Measurements from ENCODE around the gene MORN5.

MORN5 gene

DNA sequence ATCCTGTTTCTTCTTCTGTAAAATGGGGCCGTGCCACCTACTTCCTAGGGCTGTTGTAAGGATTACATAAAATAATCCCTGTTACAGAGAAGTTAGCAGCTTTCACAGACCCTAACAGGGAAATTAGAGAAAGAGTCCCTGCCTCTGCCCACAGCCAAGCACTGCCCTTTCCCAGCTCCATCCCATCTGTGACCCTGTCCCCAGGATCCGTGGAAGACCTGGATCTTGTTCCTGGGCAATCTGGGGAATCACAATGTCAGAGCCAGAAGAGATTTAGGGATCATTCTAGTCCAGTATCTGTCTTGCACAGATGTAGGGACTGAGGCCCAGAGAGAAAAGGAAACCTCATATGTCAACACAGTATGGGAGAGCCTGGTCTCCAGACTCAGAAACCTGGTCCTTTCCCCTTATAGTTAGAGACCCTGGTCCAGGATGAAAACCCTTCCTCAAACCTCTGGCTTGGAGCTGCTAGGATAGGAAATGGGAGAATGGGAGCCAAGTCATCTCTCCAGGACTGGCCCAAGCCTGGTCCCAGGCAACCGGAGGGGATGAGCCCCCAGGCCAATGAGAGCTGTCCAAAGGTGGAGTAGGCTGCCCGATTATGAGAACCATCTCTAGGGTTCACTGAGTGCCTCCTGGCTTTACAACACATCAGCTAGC lies 56.6 kb downstream of the MORN5 start:
- no peak overlapping the region for H3K4me3 ChIP-seq (ENCODE audit: low read depth, low read length)

GRCh38 chr9:122216798-122217418 lies 57.2 kb downstream of the MORN5 start:
- no peak overlapping the region for H3K4me3 ChIP-seq (ENCODE audit: low read depth, low read length)
- no peak for TF ChIP-seq CTCF (IDR thresholded peaks at IDR 0.05; ENCODE audit: low read depth, low read length)

More for the DNA sequence above, 56.6 kb downstream of the MORN5 start:
- no peak for TF ChIP-seq CTCF (IDR thresholded peaks at IDR 0.05; ENCODE audit: low read depth, low read length)

- no peak overlapping the region for H3K4me3 ChIP-seq (ENCODE audit: low read depth, low read length)
- no peak for TF ChIP-seq CTCF (IDR thresholded peaks at IDR 0.05; ENCODE audit: low read depth, low read length)
Observed at GRCh38 chr9:122217640-122218039, 57.9 kb downstream of the MORN5 start.

DNA sequence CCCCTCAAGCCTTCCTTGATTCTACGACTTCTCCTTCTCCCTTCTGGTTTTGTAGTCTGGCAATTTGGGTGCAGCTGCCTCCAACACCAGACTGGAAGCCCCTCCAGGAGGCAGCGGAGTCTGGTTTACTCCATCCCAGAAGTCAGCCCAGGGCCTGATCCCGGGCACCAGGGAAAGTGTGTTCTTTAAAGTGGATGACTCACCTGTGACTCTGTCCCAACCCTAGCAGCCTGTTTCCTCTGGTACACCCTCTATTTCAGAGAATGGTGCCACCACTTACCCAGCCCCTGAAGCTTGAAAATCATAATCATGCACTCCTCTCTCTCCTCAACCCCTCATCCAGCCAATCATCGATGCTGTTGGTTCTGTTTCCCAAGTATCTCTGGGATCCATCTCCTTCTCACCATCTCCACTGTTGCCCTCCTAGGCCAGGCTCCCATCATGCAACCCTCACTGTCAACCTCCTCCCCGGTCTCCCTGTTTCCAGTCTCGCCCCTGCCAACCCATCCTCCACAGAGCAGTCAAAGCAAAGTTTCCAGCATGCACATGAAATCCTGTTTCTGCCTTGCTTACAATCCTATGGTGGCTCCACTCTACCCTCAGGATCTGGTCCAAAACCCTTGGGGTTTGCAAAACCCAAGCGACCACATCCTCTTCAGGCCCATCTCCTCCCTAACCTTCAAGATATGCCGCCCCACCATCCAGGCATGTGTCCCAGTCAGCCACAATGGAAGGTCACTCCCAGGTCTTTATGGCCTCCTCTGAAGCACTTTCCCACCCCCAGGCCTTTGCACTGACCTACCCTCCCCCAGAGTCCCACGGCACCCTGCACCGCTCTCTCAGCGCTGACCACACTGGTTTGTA lies 58.6 kb downstream of the MORN5 start:
- no peak for TF ChIP-seq CTCF (IDR thresholded peaks at IDR 0.05; ENCODE audit: low read depth, low read length)
- no peak overlapping the region for H3K4me3 ChIP-seq (ENCODE audit: low read depth, low read length)

DNA sequence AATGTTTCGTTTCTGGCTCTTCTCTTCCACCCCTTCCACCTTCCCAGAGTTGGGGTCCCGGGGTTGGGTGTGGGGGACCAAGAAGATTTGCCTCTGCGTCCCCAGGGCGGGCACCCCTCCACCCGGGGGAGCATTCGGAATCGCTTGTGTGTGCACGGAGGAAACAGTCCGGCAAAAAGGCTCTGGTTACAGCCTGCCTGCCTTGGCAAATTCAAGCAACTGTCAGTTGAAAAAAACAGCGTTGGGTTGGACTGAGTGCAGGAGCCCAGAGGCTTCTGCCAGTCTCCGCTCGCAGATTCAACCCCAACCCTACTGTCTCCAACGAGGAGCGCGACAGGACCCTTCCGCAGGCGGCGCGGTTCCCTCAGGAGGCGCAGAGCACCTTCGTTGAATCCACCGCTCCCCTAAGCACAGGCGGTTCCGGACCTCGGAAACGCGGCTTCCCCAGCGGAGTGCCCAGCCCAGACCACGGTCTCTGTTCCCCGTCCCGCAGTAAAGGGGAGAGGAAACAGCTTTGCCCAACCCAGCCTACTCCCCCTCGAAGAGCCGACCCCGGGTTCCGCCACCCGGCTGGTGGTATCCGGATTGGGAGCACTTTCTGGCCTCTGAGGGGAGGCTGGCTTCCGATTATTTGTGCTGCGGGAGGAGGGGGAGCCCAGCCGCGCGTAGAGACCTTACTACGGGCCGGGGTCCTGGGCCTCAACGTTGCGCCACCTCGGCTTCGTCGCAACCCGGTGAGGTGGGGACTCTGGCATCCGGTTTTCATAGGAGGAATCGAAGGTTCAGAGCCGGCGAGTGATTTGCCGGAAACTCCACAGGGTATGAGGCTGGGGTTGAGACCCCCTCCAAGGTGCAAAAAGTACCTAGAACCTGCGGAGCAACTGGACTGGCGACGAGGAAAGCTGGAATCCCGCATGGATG lies 59.5 kb downstream of the MORN5 start:
- H3K4me3 ChIP-seq (ENCODE audit: low read depth, low read length) = no peak overlapping the region
- no peak for TF ChIP-seq CTCF (IDR thresholded peaks at IDR 0.05; ENCODE audit: low read depth, low read length)

DNA sequence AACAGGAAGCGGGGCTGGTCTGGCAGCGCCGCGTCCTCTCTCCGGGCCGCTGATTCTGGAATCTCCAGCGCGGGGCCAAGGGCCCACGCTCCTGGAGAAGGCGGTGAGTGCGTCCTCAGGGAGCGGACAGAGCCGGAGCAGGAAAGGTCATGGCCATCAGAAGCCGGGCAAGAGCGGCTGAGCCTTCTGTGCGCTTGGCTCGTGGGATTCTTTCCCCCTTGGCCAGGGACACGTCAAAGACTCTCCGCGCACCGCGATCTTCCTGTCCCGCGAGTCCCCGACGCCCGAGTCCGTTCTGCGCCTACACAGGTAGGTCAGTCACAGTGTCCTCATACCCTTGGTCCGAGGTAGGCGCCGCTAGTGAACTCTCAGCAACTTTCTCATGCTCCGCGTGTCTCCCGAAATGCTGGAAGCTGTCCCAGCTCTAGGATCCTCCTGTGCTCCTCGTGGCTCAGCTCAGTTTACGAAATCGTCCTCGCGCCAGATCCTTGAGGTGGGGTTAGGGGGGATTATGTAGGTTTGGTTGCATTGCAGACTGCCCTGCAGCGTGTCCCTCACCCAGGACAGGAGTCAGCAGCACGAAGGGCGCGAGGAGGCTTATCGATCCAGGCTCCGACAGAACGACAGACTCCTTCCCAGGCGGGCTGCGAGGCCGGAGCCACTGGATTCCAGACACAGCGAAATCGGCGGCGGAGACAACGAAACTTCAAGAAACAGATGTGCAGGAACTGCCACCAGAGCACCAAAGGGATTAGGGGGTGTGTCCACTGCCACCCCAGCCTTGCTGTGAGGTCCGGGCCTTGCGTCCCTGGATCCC lies 60.4 kb downstream of the MORN5 start:
- no peak for TF ChIP-seq CTCF (IDR thresholded peaks at IDR 0.05; ENCODE audit: low read depth, low read length)
- H3K4me3 ChIP-seq (ENCODE audit: low read depth, low read length) = no peak overlapping the region

All from WI38 (cell line).